Stimulated activated CD4-positive, alpha-beta T cell treated with anti-CD3 and anti-CD28 coated beads, Interleukin-1b, Interleukin-23, amount 100 ng/mL, for 24 hours (primary cell): ENCODE data around the gene PATZ1.
"Not testable (repeated sequence)": the region's sequence is repeated elsewhere in the genome, so short reads cannot be mapped to it uniquely, and the experiment has no call there.

ENCODE experiments used
- DNase-seq, 4 experiments: peaks; one replicate each; pipeline ENCODE4 v3.0.0-alpha.2; 2020; ENCODE audit warnings: low read depth in 4 of 4, low spot score in 1 of 4

PATZ1 gene

DNA sequence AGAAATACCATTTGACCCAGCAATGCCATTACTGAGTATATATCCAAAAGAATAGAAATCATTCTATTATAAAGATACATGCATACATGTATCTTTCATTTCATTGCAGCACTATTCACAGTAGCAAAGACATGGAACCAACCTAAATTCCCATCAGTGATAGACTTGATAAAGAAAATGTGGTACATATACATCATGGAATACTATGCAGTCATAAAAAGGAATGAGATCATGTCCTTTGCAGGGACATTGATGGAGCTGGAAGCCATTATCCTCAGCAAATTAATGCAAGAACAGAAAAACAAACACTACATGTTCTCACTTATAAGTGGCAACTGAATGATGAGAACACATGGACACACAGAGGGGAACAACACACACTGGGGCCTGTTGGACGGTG is 31.9 kb downstream of the PATZ1 start:
- DNase-seq, result not testable (repeated sequence)

GRCh38 chr22:31313366-31314147 is 32.6 kb downstream of the PATZ1 start:
- peak in 3 of 4 experiments; percentile 43 to 50 (median 47) for DNase-seq

GRCh38 chr22:31308181-31308580 is 38.0 kb downstream of the PATZ1 start:
- no peak for DNase-seq

DNA sequence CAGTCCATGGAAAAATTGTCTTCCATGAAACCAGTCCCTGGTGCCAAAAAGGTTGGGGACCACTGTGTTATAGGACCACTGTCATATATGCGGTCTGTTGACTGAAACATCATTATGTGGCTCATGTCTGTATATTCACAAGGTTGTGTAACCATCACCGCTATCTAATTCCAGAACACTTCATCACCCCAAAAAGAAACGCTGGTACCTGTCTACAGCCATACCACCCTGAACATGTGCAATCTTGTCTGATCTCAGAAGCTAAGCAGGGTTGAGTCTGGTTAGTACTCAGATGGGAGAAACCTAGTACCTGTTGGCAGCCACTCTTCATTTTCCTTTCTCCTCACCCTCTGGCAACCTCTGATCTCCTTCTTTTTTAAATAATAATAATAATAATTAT is 41.0 kb downstream of the PATZ1 start:
- DNase-seq, result no peak

- DNase-seq, result no peak
These were observed 43.6 kb downstream of the PATZ1 start for GRCh38 chr22:31302537-31302936.

GRCh38 chr22:31302006-31302405 is 44.1 kb downstream of the PATZ1 start:
- no peak for DNase-seq

- no peak for DNase-seq
These were observed 45.2 kb downstream of the PATZ1 start for GRCh38 chr22:31300896-31301295.

GRCh38 chr22:31295831-31296657 is 50.1 kb downstream of the PATZ1 start:
- no peak for DNase-seq

GRCh38 chr22:31295360-31295759 is 50.8 kb downstream of the PATZ1 start:
- DNase-seq, result no peak

GRCh38 chr22:31292236-31292989 is 53.7 kb downstream of the PATZ1 start, which contains the start of gene PIK3IP1:
Gene PIK3IP1 (minus strand): TSS chr22:31292488. CDS start chr22:31292344, 144 bp downstream.
- DNase-seq, result peak; percentile 49 to 75 (median 60)

DNA sequence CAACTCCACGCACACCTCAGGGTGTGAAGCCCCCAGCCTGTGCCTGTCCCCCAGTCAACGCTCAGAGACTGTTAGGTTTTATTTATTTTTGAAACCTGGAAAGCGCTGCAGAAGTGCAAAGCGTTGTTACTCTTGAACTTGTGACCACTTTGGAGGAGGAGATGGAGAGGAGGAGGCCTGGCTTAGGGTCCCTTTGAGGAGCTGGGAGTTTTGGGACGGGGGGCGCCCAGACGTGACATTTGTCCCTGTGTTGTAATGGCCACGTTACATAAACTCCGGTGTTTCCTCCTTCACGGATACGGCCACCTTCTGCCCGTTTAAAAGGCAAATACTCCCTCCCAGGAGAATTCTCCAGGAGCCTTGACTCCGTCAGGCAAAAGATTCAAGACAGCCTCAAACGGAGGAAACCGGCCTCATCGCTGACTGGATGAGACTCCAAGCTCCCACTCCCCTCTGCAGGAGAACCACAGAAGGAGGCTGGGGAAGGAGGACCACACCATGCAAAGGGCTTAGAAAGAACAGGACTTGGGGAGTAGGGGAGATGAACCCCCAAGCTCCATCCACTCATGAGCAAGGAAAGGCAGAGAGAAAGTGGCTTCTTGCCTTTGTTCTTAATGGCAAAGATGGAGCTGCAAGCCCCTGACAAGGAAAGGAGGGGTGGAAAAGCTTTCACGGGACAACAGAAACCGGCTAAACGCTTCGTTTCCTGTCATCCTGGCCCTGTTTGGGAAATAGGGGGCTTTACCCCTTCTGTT is 54.5 kb downstream of the PATZ1 start:
- no peak for DNase-seq

GRCh38 chr22:31290494-31291471 is 55.4 kb downstream of the PATZ1 start:
- peak; percentile 80 to 92 (median 84) for DNase-seq

DNA sequence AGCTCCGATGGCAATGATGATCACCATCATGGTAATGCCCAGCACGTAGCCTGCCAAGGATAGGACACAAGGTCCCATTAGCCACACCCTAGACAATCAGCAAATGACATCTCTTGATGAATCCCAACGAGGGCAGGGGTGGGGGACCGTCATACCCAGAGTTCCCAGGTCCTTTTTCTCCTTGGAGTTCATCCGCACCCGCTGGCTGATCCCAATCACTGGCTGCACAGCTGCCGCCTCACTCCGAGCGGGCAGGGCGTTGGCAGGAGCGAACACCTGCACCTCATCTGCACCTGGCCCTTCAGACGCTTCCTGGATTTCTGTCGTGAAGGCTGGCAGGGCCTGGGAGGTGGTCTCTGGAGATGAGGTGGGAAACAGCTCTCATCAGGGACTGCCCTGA is 56.8 kb downstream of the PATZ1 start:
- DNase-seq, result no peak

DNA sequence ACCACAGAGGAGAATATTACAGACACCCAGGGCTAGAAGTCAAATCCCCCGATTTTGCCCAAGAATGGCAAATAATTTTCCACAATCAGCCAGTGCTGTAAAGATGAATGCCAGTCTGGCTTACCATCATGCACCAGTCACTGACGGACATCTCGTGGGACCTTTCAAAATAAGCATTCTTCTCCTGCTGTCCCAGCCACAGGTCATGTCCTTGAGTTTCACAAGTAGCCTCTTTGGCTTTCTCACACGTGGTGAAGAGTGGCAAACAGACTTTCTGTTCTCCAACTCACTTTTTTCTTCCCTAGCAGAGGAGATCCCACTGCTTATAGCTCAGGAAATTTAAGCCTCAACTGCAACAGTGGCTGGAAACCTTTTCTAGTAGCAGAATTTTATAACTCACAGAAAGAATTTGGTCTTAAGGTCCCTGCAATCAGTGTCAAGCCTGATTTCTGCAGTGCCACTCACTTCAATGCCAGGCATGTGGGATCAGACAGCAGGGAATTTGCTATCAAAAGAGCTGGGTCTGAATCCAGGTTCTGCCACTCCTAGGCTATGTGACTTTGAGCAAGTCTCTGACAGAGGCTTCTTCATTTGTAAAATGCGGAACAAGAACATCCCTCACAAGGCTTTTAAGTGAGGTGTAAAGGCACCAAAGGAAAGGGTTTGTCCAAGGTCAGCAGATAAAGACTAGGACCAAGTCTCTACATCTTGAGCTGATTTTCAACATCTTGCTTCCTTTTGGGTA is 57.5 kb downstream of the PATZ1 start:
- no peak for DNase-seq

DNA sequence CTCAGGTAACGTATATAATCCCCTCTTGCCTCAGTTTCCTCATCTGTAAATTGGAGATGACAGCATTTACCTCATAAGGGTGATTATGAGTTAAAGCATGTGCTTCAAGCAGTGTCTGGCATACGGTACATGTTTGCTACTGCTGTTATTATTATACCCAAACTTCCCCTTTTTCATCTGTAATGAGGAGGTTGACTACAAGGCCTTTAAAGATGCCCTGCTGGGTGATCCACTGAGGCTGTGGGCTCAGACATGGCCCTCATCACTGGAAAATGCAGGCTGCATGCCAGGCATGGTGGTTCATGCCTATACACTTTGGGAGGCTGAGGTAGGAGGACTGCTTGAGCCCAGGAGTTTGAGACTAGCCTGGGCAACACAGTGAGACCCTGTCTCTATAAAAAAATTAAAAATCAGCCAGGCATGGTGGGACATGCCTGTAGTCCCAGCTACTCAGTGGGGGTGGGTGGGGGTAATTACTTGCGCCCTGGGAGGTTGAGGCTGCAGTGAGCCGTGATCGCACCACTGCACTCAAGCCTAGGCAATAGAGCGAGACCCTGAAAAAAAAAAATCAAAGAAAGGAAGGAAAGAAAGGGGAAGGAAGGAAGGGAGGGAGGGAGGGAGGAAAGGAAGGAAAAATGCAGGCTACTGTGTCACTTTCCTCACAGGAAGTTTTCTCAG is 58.2 kb downstream of the PATZ1 start:
- no peak for DNase-seq

GRCh38 chr22:31286360-31287255 is 59.5 kb downstream of the PATZ1 start:
- DNase-seq, result no peak
